ENCODE measurements around the gene IFT43. TPM values are rescaled to one million over a fixed set of nuclear protein-coding genes. Genes with fewer than 3 reads are reported as not detected.

The IFT43 gene
- total and polyA plus RNA-seq, 10 of the 15 experiments (the other 5 are each of a cell fraction or from before 2014, with no cell fraction given): 8.2 to 24.8 (median 14.0) TPM

GRCh38 chr14:76080471-76080870 lies 94.9 kb downstream of the IFT43 start (continued):
- no peak for TF ChIP-seq EP300 (IDR thresholded peaks at IDR 0.05; ENCODE audit: borderline replicate concordance in 1 of 2, control insufficient read depth in 1 of 2, low read depth in 2 of 2, low read length in 2 of 2)
- no peak for TF ChIP-seq ZNF622 (IDR thresholded peaks at IDR 0.05)
- TF ChIP-seq TAF1 (IDR thresholded peaks at IDR 0.05; ENCODE audit: borderline replicate concordance, low read depth, low read length): no peak

- WGBS (ENCODE audit: insufficient coverage, insufficient replicate concordance, low lambda C conversion rate, missing lambda C conversion rate): 86% methylated on average over 7 of the region's 7 CpGs
- H3K4me1 ChIP-seq (ENCODE audit: control insufficient read depth, insufficient read depth, low read length): no peaks in the 10 kb centered on the region
- H3K4me3 ChIP-seq: no peak overlapping the region
- POLR2A ChIA-PET: no interaction called here
- H3K27ac ChIP-seq (ENCODE audit: control insufficient read depth, insufficient read depth): no peak overlapping the region
- no peak overlapping the region for H3K9ac ChIP-seq (ENCODE audit: control insufficient read depth, insufficient read depth, low read length)
- FAIRE-seq (no peak), ATAC-seq (no peak), DNase-seq (ENCODE audit: low read depth, low spot score) (no peak)
- TF ChIP-seq SPI1 (IDR thresholded peaks at IDR 0.05; ENCODE audit: borderline replicate concordance, insufficient read depth, low read depth, low read length): peak; percentile 70; the same call in 1 of the 2 replicates
- no peak for TF ChIP-seq SUPT20H (IDR thresholded peaks at IDR 0.05; ENCODE audit: borderline replicate concordance, control insufficient read depth, low read depth, low read length)
- H3K79me2 ChIP-seq (ENCODE audit: control insufficient read depth, insufficient read depth, low read length): no peaks in the 10 kb centered on the region
- CTCF ChIA-PET: no interaction called here
- H2AFZ ChIP-seq (ENCODE audit: control insufficient read depth, low read depth, low read length): no peak overlapping the region
- SMC1A ChIA-PET (ENCODE audit: uncharacterized antibody, unreplicated experiment): no interaction called here
- no peaks in the 10 kb centered on the region for H3K27me3 ChIP-seq (replicated peaks in 1 of 2; ENCODE audit: control insufficient read depth in 2 of 2, insufficient read depth in 2 of 2, low read length in 1 of 2)
- RAD21 ChIA-PET (ENCODE audit: unreplicated experiment): no interaction called here
- H3K9me3 ChIP-seq (replicated peaks; ENCODE audit: control insufficient read depth, insufficient read depth, low read length): no peaks in the 10 kb centered on the region
- BruUV-seq (replicated peaks): no TSS peak
- H3K4me2 ChIP-seq (ENCODE audit: control insufficient read depth, insufficient read depth): no peak overlapping the region
- H4K20me1 ChIP-seq (ENCODE audit: control insufficient read depth, insufficient read depth): no peaks in the 10 kb centered on the region
- in situ Hi-C loops (cut with MboI) (no loop called here), intact Hi-C loops (cut with micrococcal nuclease; ENCODE audit: unreplicated experiment) (no loop called here)
- no peaks in the 10 kb centered on the region for H3K36me3 ChIP-seq (ENCODE audit: control insufficient read depth in 2 of 2, insufficient read depth in 2 of 2, low read length in 1 of 2)
Measured at GRCh38 chr14:76081642-76082041, 96.1 kb downstream of the IFT43 start.
